Esophagus muscularis mucosa (tissue), 3 donors: ENCODE results near the gene DAB1.

ENCODE experiments used
- EP300 ChIP-seq: sonication (generic); formaldehyde crosslinking; IDR thresholded peaks from one replicate; pipeline ENCODE4 v1.6.1; 2017; ENCODE audit warnings: antibody characterized with exemption
- TF ChIP-seq, protein P1 (sequence below), 3 experiments: fragments of 200-600 bp in 2 of 3; fragments of 450-650 bp in 1 of 3; sonication (generic) in 2 of 3; IDR thresholded peaks; one replicate each; pipeline ENCODE4 v1.5.1; 2017 to 2019; ENCODE audit warnings: antibody characterized with exemption in 3 of 3, mild to moderate bottlenecking in 2 of 3, moderate library complexity in 1 of 3

DNA sequence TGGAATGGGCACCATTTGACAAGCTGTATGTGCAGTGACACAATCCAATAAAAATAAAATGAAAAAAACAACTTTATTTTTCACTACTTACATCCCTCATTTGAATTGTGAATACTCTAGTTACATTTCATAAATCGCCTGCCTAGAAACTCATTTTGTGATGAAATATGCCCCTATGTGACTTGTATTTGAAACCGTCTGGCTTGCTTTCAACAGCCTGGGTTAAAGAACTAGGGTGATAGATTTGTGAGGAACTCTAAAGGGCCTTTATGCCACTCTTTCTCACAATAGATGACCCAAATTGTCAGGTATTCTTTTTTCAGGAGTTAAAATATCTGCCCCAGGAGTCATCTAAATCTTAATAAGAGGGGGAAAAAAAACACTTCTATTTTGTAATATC, 137.9 kb downstream of the DAB1 start:
- TF ChIP-seq, protein P1, sequence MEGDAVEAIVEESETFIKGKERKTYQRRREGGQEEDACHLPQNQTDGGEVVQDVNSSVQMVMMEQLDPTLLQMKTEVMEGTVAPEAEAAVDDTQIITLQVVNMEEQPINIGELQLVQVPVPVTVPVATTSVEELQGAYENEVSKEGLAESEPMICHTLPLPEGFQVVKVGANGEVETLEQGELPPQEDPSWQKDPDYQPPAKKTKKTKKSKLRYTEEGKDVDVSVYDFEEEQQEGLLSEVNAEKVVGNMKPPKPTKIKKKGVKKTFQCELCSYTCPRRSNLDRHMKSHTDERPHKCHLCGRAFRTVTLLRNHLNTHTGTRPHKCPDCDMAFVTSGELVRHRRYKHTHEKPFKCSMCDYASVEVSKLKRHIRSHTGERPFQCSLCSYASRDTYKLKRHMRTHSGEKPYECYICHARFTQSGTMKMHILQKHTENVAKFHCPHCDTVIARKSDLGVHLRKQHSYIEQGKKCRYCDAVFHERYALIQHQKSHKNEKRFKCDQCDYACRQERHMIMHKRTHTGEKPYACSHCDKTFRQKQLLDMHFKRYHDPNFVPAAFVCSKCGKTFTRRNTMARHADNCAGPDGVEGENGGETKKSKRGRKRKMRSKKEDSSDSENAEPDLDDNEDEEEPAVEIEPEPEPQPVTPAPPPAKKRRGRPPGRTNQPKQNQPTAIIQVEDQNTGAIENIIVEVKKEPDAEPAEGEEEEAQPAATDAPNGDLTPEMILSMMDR (IDR thresholded peaks at IDR 0.05), result no peak
- no peak for TF ChIP-seq EP300
